ENCODE results near the gene MCM8. TPM values are rescaled to one million over a fixed set of nuclear protein-coding genes. Genes with fewer than 3 reads are reported as not detected.

Gene MCM8
- total and polyA plus RNA-seq, 2 donors (not counting 1 experiment from before 2014, with no cell fraction given): 4.4 to 13.8 TPM

DNA sequence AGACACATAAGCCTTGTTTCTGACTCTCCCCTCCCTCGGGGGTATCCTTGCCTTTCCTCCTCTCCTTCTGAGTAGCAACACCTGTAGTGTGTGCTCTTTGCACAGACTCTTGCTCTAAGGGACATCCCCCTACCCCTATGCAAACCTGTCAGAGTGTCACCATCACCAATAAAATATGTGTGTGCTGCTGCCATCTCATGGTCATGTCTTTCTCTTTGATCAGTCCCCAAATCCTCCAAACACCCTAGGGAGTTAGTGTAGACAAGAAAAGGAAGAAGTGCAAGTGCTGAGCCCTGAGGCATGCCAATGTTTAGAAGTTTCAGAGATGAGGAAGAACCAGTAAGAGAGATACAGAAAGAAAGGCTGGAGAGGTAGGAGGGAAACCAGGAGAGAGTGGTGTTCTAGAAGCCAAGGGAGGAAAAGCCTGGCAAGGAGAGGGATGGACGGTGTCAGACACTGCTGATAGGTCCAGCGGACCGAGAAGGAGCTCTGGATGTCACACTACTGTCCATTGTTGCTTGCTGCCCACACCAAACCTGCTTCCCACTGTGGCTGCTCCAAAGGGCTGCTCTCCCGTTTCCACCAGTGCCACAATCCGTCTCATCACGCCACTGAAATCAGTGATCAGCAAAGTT, 16.5 kb upstream of the MCM8 start:
- Mint-ChIP-seq H3K9me3 (ENCODE audit: insufficient read depth) (no peaks in the 10 kb centered on the region), H3K27me3 (peaks cover 17% of the 10 kb centered on the region), H3K4me3 (no peak overlapping the region), H3K27ac (no peak overlapping the region), H3K4me1 (peaks cover 7% of the 10 kb centered on the region)
- WGBS (ENCODE audit: insufficient coverage): 80% methylated on average over 6 of the region's 7 CpGs
- TF ChIP-seq EZH2 (IDR thresholded peaks at IDR 0.05; ENCODE audit: borderline replicate concordance, insufficient read depth, low read depth, low read length, poor library complexity, severe bottlenecking): no peak
- TF ChIP-seq, protein P1, sequence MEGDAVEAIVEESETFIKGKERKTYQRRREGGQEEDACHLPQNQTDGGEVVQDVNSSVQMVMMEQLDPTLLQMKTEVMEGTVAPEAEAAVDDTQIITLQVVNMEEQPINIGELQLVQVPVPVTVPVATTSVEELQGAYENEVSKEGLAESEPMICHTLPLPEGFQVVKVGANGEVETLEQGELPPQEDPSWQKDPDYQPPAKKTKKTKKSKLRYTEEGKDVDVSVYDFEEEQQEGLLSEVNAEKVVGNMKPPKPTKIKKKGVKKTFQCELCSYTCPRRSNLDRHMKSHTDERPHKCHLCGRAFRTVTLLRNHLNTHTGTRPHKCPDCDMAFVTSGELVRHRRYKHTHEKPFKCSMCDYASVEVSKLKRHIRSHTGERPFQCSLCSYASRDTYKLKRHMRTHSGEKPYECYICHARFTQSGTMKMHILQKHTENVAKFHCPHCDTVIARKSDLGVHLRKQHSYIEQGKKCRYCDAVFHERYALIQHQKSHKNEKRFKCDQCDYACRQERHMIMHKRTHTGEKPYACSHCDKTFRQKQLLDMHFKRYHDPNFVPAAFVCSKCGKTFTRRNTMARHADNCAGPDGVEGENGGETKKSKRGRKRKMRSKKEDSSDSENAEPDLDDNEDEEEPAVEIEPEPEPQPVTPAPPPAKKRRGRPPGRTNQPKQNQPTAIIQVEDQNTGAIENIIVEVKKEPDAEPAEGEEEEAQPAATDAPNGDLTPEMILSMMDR (IDR thresholded peaks at IDR 0.05): no peak
- Histone ChIP-seq H3K4me3 (ENCODE audit: control extremely low read depth in 1 of 5, extremely low read depth in 1 of 5, insufficient read depth in 1 of 5, low read depth in 2 of 5, low read length in 4 of 5) (no peak overlapping the region), H4K20me1 (ENCODE audit: control insufficient read depth, insufficient read depth, low read length, poor library complexity, severe bottlenecking) (no peaks in the 10 kb centered on the region), H3K4me1 (ENCODE audit: control insufficient read depth in 2 of 2, insufficient read depth in 2 of 2, low read length in 2 of 2) (peaks cover 5 to 6% of the 10 kb centered on the region in 2 donors), H3K9ac (ENCODE audit: low read length) (no peak overlapping the region), H3K27ac (ENCODE audit: low read length in 2 of 2) (no peak overlapping the region), H3K79me2 (ENCODE audit: control insufficient read depth, insufficient read depth, low read length) (no peaks in the 10 kb centered on the region), H3K9me3 (ENCODE audit: control extremely low read depth in 1 of 3, control insufficient read depth in 2 of 3, insufficient read depth in 1 of 3, low read length in 2 of 3) (no peaks in the 10 kb centered on the region), H2AFZ (ENCODE audit: insufficient read depth, low read depth, low read length, poor library complexity, severe bottlenecking) (no peak overlapping the region), H3K36me3 (replicated peaks in 1 of 2; ENCODE audit: control extremely low read depth in 1 of 2, control insufficient read depth in 1 of 2, extremely low read depth in 1 of 2, insufficient read depth in 2 of 2, low read length in 1 of 2) (peaks cover 0 to 11% of the 10 kb centered on the region in 2 experiments), H3K4me2 (replicated peaks; ENCODE audit: low read depth, low read length, poor library complexity, severe bottlenecking) (no peak overlapping the region), H3K27me3 (replicated peaks in 1 of 4; ENCODE audit: control extremely low read depth in 1 of 4, control insufficient read depth in 3 of 4, insufficient read depth in 4 of 4, low read length in 3 of 4) (peaks cover 0 to 8% (median 2%) of the 10 kb centered on the region in 4 experiments)
- ATAC-seq (ENCODE audit: low read depth) (peak; percentile 61), DNase-seq (peak; percentile 61)
- intact Hi-C loops (cut with micrococcal nuclease): loop anchor here (1.0 kb wide), 1 partner anchor 405 kb away; no protein-coding TSS in a partner anchor
- POLR2A ChIA-PET: no interaction called here
- CTCF ChIA-PET: interaction anchor here (0.8 to 3.9 kb wide), 2 partner anchors 59 to 406 kb away, joined by 3 to 13 read pairs; no protein-coding TSS in a partner anchor

DNA sequence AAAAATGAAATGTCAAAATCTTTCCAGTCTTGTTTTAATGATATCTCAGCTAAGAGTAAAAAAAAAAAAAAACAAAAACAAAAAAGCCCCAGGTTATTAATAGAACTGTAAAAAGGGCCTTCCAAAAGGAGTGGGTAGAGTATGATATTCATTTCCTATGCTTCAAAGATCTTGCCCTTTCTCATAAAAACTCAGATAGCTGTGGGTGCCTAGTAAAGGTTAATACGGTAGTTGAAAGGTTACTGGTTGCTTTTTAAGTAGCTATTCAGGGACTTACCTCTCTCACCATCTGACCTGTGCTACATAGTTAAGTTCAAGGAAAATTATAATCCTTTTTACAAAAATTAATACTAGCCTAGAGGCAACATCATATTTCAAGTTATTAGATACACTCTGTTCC, 15.1 kb upstream of the MCM8 start:
- no peak overlapping the region for H3K27ac Mint-ChIP-seq
- WGBS (ENCODE audit: insufficient coverage): no CpG with 5 or more reads among the region's 1 CpG
- H3K4me2 ChIP-seq (replicated peaks; ENCODE audit: low read depth, low read length, poor library complexity, severe bottlenecking): no peak overlapping the region
- H3K4me3 ChIP-seq (ENCODE audit: control extremely low read depth in 1 of 5, extremely low read depth in 1 of 5, insufficient read depth in 1 of 5, low read depth in 2 of 5, low read length in 4 of 5): no peak overlapping the region
- no peak for ATAC-seq (ENCODE audit: low read depth)
- no peaks in the 10 kb centered on the region for H3K9me3 ChIP-seq (ENCODE audit: control extremely low read depth in 1 of 3, control insufficient read depth in 2 of 3, insufficient read depth in 1 of 3, low read length in 2 of 3)
- H2AFZ ChIP-seq (ENCODE audit: insufficient read depth, low read depth, low read length, poor library complexity, severe bottlenecking): no peak overlapping the region
- CTCF ChIA-PET: interaction anchor here (0.7 to 3.9 kb wide), 3 partner anchors 10 to 407 kb away, joined by 3 to 13 read pairs (median 3); no protein-coding TSS in a partner anchor
- POLR2A ChIA-PET: no interaction called here
- H3K9ac ChIP-seq (ENCODE audit: low read length): no peak overlapping the region
- H3K4me1 ChIP-seq (ENCODE audit: control insufficient read depth in 2 of 2, insufficient read depth in 2 of 2, low read length in 2 of 2): peaks cover 5 to 6% of the 10 kb centered on the region in 2 donors
- peaks cover 0 to 6% (median 0%) of the 10 kb centered on the region in 4 experiments for H3K27me3 ChIP-seq (replicated peaks in 1 of 4; ENCODE audit: control extremely low read depth in 1 of 4, control insufficient read depth in 3 of 4, insufficient read depth in 4 of 4, low read length in 3 of 4)
- H3K4me3 Mint-ChIP-seq: no peak overlapping the region
- H3K27me3 Mint-ChIP-seq: peaks cover 5% of the 10 kb centered on the region
- peaks cover 0 to 21% of the 10 kb centered on the region in 2 experiments for H3K36me3 ChIP-seq (replicated peaks in 1 of 2; ENCODE audit: control extremely low read depth in 1 of 2, control insufficient read depth in 1 of 2, extremely low read depth in 1 of 2, insufficient read depth in 2 of 2, low read length in 1 of 2)
- H3K9me3 Mint-ChIP-seq (ENCODE audit: insufficient read depth): no peaks in the 10 kb centered on the region
- peaks cover 7% of the 10 kb centered on the region for H3K4me1 Mint-ChIP-seq
- no peaks in the 10 kb centered on the region for H4K20me1 ChIP-seq (ENCODE audit: control insufficient read depth, insufficient read depth, low read length, poor library complexity, severe bottlenecking)
- intact Hi-C loops (cut with micrococcal nuclease): no loop called here
- no peak for DNase-seq
- TF ChIP-seq EZH2 (IDR thresholded peaks at IDR 0.05; ENCODE audit: borderline replicate concordance, insufficient read depth, low read depth, low read length, poor library complexity, severe bottlenecking): no peak
- TF ChIP-seq, protein P1 (IDR thresholded peaks at IDR 0.05): no peak
- no peak overlapping the region for H3K27ac ChIP-seq (ENCODE audit: low read length in 2 of 2)
- H3K79me2 ChIP-seq (ENCODE audit: control insufficient read depth, insufficient read depth, low read length): no peaks in the 10 kb centered on the region
